Heart left ventricle (tissue), 16 donors: ENCODE measurements around the gene SHPK. TPM values are rescaled to one million over a fixed set of nuclear protein-coding genes. Genes with fewer than 3 reads are reported as not detected.

Experiments used
- ATAC-seq, 4 donors: fragments of 200-7000 bp; cut with Tn5 transposase; one replicate each; pipeline ENCODE4 v1.9.1; 2020 to 2022; ENCODE audit warnings: moderate library complexity in 4 of 4, mild to moderate bottlenecking in 3 of 4, moderate number of reproducible peaks in 1 of 4
- DNase-seq, 5 donors: peaks; one replicate each; pipeline ENCODE4 v3.0.0-alpha.2; 2020
- H3K27ac ChIP-seq, 12 donors: fragments of 200-600 bp; sonication (generic) in 4 of 12; one replicate each; pipeline versions ENCODE4 v1.5.0 to v1.8.0; 2016 to 2022; ENCODE audit warnings: mild to moderate bottlenecking in 2 of 12
- H3K27me3 ChIP-seq, 9 donors: fragments of 200-600 bp; sonication (generic) in 2 of 9; one replicate each; pipeline versions ENCODE4 v1.5.1 to v1.8.0; 2016 to 2022; ENCODE audit warnings: mild to moderate bottlenecking in 3 of 9
- H3K36me3 ChIP-seq, 9 donors: fragments of 200-600 bp; sonication (generic) in 2 of 9; one replicate each; pipeline versions ENCODE4 v1.5.0 to v1.8.0; 2018 to 2022; ENCODE audit warnings: mild to moderate bottlenecking in 2 of 9
- H3K4me1 ChIP-seq, 12 donors: fragments of 200-600 bp; sonication (generic) in 4 of 12; one replicate each; pipeline versions ENCODE4 v1.5.0 to v1.8.0; 2016 to 2022; ENCODE audit warnings: mild to moderate bottlenecking in 3 of 12
- H3K4me3 ChIP-seq, 12 donors: fragments of 200-600 bp; sonication (generic) in 4 of 12; one replicate each; pipeline versions ENCODE4 v1.5.0 to v1.8.0; 2017 to 2022; ENCODE audit warnings: mild to moderate bottlenecking in 9 of 12, moderate library complexity in 4 of 12
- H3K9me3 ChIP-seq, 12 donors: fragments of 200-600 bp; sonication (generic) in 4 of 12; one replicate each; pipeline versions ENCODE4 v1.5.0 to v1.8.0; 2016 to 2022; ENCODE audit warnings: mild to moderate bottlenecking in 1 of 12
- CTCF ChIP-seq, 12 donors: fragments of 200-600 bp; sonication (generic) in 4 of 12; IDR thresholded peaks; one replicate each; pipeline versions ENCODE4 v1.5.0 to v1.8.0; 2018 to 2022; ENCODE audit warnings: antibody characterized with exemption in 12 of 12, mild to moderate bottlenecking in 5 of 12
- POLR2A ChIP-seq, 2 donors: fragments of 450-650 bp; IDR thresholded peaks; one replicate each; pipeline ENCODE4 v1.6.1; 2017; ENCODE audit warnings: antibody characterized with exemption in 2 of 2, mild to moderate bottlenecking in 2 of 2, moderate library complexity in 2 of 2
- WGBS, 4 donors: extraction: QIAGEN DNeasy Blood & Tissue Kit in 2 of 4; methylation state at CpG; one replicate each; pipeline versions ENCODE4 v1.1.5 to v1.1.7; 2013 to 2018; 5-methylcytosine and 5-hydroxymethylcytosine counted together
- intact Hi-C, 10 donors: fragments of 100-400 bp; cut with DNase I; formaldehyde crosslinking; loops; one replicate each; pipeline versions ENCODE4 v1.11.1 to v1.14.2; 2022
- polyA plus RNA-seq, 2 donors: library from polyadenylated mRNA; stranded (reverse); fragments of 200-250 nt; gene quantifications; one replicate each; pipeline ENCODE4 v1.2.3, GENCODE V29; 2013
- total RNA-seq, 9 donors: library from RNA; depleted of rRNA in 2 of 9; stranded (reverse); fragments of >200 nt in 2 of 9; fragmentation: NEBNext Ultra II Directional in 3 of 9; extraction: Animal tissue kit (Norgen Biotek cat#: 25700) in 3 of 9; gene quantifications; one replicate each; pipeline versions ENCODE4 v1.1.0 to v1.2.4, GENCODE V29; 2016 to 2023
- donor health status: ischemic (EF 13 %, LVEDD 7.1; RV severe dilation, severe dysfunction).
- donor health status: healthy with polysubstance abuse.
- donor health status: DM: no; HTN: yes; CAD: no.
- donor health status: DM: no; HTN: no; CAD: no.
- donor health status: ischemic (EF 25% LVEDD 6.9; RV normal size, moderate dysfunction).
- donor health status: ischemic (EF 25% LVEDD 5.7; RV mildly dilated, moderate dysfunction).
- donor health status: healthy.
- donor health status: DM: yes; HTN: yes; CAD: no.
- donor health status: ischemic (EF 35%, LVEDD 5.7; RV mildly dilated, moderate dysfunction).
- donor health status: nonischemic (EF 11% LVEDD 7.7; RV severe dilation, severe dysfunction).
- donor health status: DM: yes; HTN: yes; CAD: no.
- donor health status: PGD.
- donor health status: ischemic (EF 29% LVEDD 5.4; RV normal size, mild dysfunction).
- donor health status: nonischemic (EF 23%, LVEDD 6.1; RV moderate dilation, normal function).

Gene SHPK
- total and polyA plus RNA-seq, 11 donors: 2.5 to 7.3 (median 3.6) TPM

GRCh38 chr17:3593384-3593783 lies 42.7 kb downstream of the SHPK start:
- 88 to 95% (median 90%) methylated on average over 5 of the region's 5 CpGs for WGBS, 4 donors
- intact Hi-C loops: loop anchor here in 1 of 10 donors (5.0 kb wide), 1 partner anchor 51 kb away; no protein-coding TSS in a partner anchor
- Histone ChIP-seq H3K27ac (no peak overlapping the region), H3K4me1 (peaks cover 0 to 20% (median 6%) of the 10 kb centered on the region in 12 donors), H3K4me3 (no peak overlapping the region), H3K27me3 (no peaks in the 10 kb centered on the region), H3K9me3 (no peaks in the 10 kb centered on the region), H3K36me3 (peaks cover 0 to 44% (median 32%) of the 10 kb centered on the region in 9 donors)
- ATAC-seq (no peak), DNase-seq (no peak)
- TF ChIP-seq POLR2A (IDR thresholded peaks at IDR 0.05) (no peak), CTCF (IDR thresholded peaks at IDR 0.05) (no peak)

GRCh38 chr17:3592216-3592860 lies 43.7 kb downstream of the SHPK start:
- Histone ChIP-seq H3K4me1 (peaks cover 0 to 20% (median 6%) of the 10 kb centered on the region in 12 donors), H3K36me3 (peaks cover 0 to 54% (median 41%) of the 10 kb centered on the region in 9 donors), H3K27me3 (no peaks in the 10 kb centered on the region), H3K9me3 (no peaks in the 10 kb centered on the region), H3K4me3 (no peak overlapping the region), H3K27ac (no peak overlapping the region)
- ATAC-seq (no peak), DNase-seq (no peak)
- no peak for TF ChIP-seq POLR2A (IDR thresholded peaks at IDR 0.05)
- TF ChIP-seq CTCF (IDR thresholded peaks at IDR 0.05): no peak
- intact Hi-C loops: loop anchor here in 1 of 10 donors (5.0 kb wide), 1 partner anchor 50 kb away; no protein-coding TSS in a partner anchor
- 90 to 94% (median 93%) methylated on average over 6 to 15 of the region's 15 CpGs for WGBS, 4 donors

- TF ChIP-seq CTCF (IDR thresholded peaks at IDR 0.05): no peak
- no peak for ATAC-seq
- Histone ChIP-seq H3K9me3 (no peaks in the 10 kb centered on the region), H3K4me1 (peaks cover 0 to 20% (median 6%) of the 10 kb centered on the region in 12 donors), H3K4me3 (no peak overlapping the region), H3K27me3 (no peaks in the 10 kb centered on the region), H3K36me3 (peaks cover 3 to 65% (median 51%) of the 10 kb centered on the region in 9 donors), H3K27ac (no peak overlapping the region)
- WGBS, 4 donors: 52 to 75% (median 68%) methylated on average over 4 to 15 of the region's 15 CpGs
- intact Hi-C loops: loop anchor here in 1 of 10 donors (5.0 kb wide), 1 partner anchor 48 kb away; no protein-coding TSS in a partner anchor
- no peak for DNase-seq
These were observed 45.3 kb downstream of the SHPK start for GRCh38 chr17:3590768-3591167.

GRCh38 chr17:3590231-3590630 lies 45.8 kb downstream of the SHPK start:
- DNase-seq (no peak), ATAC-seq (no peak)
- intact Hi-C loops: loop anchor here in 1 of 10 donors (5.0 kb wide), 1 partner anchor 48 kb away; no protein-coding TSS in a partner anchor
- Histone ChIP-seq H3K4me3 (no peak overlapping the region), H3K36me3 (peaks cover 3 to 70% (median 55%) of the 10 kb centered on the region in 9 donors), H3K9me3 (no peaks in the 10 kb centered on the region), H3K27me3 (no peaks in the 10 kb centered on the region), H3K27ac (no peak overlapping the region), H3K4me1 (peaks cover 0 to 18% (median 6%) of the 10 kb centered on the region in 12 donors)
- TF ChIP-seq POLR2A (IDR thresholded peaks at IDR 0.05) (no peak), CTCF (IDR thresholded peaks at IDR 0.05) (no peak)
- WGBS, 4 donors: 90 to 95% (median 93%) methylated on average over 15 of the region's 15 CpGs
